CD4-positive, alpha-beta T cell treated with Interleukin-21 for 1 hour (primary cell): Measurements from ENCODE around the gene ANXA6.
"Not testable (repeated sequence)": the region's sequence is repeated elsewhere in the genome, so short reads cannot be mapped to it uniquely, and the experiment has no call there.

Experiments
- DNase-seq: peaks from one replicate; pipeline ENCODE4 v3.0.0-alpha.2; 2020

Gene ANXA6

GRCh38 chr5:151179489-151179840 lies 21.9 kb upstream of the ANXA6 start:
- DNase-seq, result no peak

- DNase-seq, result no peak
These were observed 21.4 kb upstream of the ANXA6 start for GRCh38 chr5:151178777-151179488.

GRCh38 chr5:151178372-151178771 lies 20.8 kb upstream of the ANXA6 start:
- DNase-seq, result no peak

- not testable (repeated sequence) for DNase-seq
These were observed 18.7 kb upstream of the ANXA6 start for GRCh38 chr5:151176268-151176667.

GRCh38 chr5:151174612-151175101 lies 17.1 kb upstream of the ANXA6 start:
- no peak for DNase-seq

- DNase-seq, result no peak
These were observed 16.4 kb upstream of the ANXA6 start for GRCh38 chr5:151173711-151174611.

- DNase-seq, result no peak
These were observed 13.9 kb upstream of the ANXA6 start for GRCh38 chr5:151171529-151171928.

GRCh38 chr5:151168602-151169344 lies 11.2 kb upstream of the ANXA6 start:
- DNase-seq, result no peak

GRCh38 chr5:151167022-151167421 lies 9.4 kb upstream of the ANXA6 start:
- no peak for DNase-seq

- peak; percentile 87 for DNase-seq
These were observed 7.3 kb upstream of the ANXA6 start for GRCh38 chr5:151164687-151165392.

GRCh38 chr5:151162776-151163175 lies 5.2 kb upstream of the ANXA6 start:
- DNase-seq, result no peak

GRCh38 chr5:151159649-151160373 lies 2.2 kb upstream of the ANXA6 start:
- no peak for DNase-seq

GRCh38 chr5:151158287-151158661 lies 695 bp upstream of the ANXA6 start:
- no peak for DNase-seq

- DNase-seq, result no peak
These were observed 815 bp downstream of the ANXA6 start for GRCh38 chr5:151156507-151157420.

- no peak for DNase-seq
These were observed 1.6 kb downstream of the ANXA6 start for GRCh38 chr5:151155775-151156506.

- DNase-seq, result peak; percentile 65
These were observed 2.4 kb downstream of the ANXA6 start for GRCh38 chr5:151154931-151155774.

- DNase-seq, result peak; percentile 22
These were observed 3.8 kb downstream of the ANXA6 start for GRCh38 chr5:151153766-151154272.

GRCh38 chr5:151153300-151153699 lies 4.3 kb downstream of the ANXA6 start:
- DNase-seq, result no peak

- peak; percentile 23 for DNase-seq
These were observed 5.8 kb downstream of the ANXA6 start for GRCh38 chr5:151151793-151152192.
